NT2/D1 (cell line): Measurements from ENCODE around the gene NTRK2.

Experiments
- DNase-seq: peaks from one replicate; pipeline ENCODE4 v3.0.0-alpha.2; 2011; ENCODE audit warnings: low read depth, low spot score
- H3K27me3 ChIP-seq: 2 replicates; pipeline ENCODE4 v1.6.0; 2011; ENCODE audit warnings: mild to moderate bottlenecking; ENCODE audit not compliant: insufficient read length, insufficient read depth
- H3K36me3 ChIP-seq: 2 replicates; pipeline ENCODE4 v1.6.1; 2011; ENCODE audit warnings: mild to moderate bottlenecking, low read length, mixed read lengths; ENCODE audit not compliant: insufficient read depth, insufficient read length
- H3K4me1 ChIP-seq: 2 replicates; pipeline ENCODE4 v1.5.1; 2011; ENCODE audit not compliant: insufficient read depth, insufficient read length
- H3K4me3 ChIP-seq: 2 replicates; pipeline ENCODE4 v1.5.1; 2011; ENCODE audit warnings: low read depth; ENCODE audit not compliant: insufficient read length
- H3K9ac ChIP-seq: 2 replicates; pipeline ENCODE4 v1.6.0; 2011; ENCODE audit warnings: low read depth; ENCODE audit not compliant: insufficient read length
- H3K9me3 ChIP-seq: 2 replicates; pipeline ENCODE4 v1.5.1; 2011; ENCODE audit warnings: mild to moderate bottlenecking, low read length; ENCODE audit not compliant: insufficient read depth
- SUZ12 ChIP-seq: IDR thresholded peaks from 2 replicates; pipeline ENCODE4 v1.6.1; 2011; ENCODE audit not compliant: insufficient read length, insufficient read depth; ENCODE audit errors: extremely low read depth
- YY1 ChIP-seq: IDR thresholded peaks from 2 replicates; pipeline ENCODE4 v1.6.1; 2011; ENCODE audit not compliant: insufficient read length, insufficient read depth
- ZNF274 ChIP-seq: IDR thresholded peaks from 2 replicates; pipeline ENCODE4 v1.6.1; 2011; ENCODE audit warnings: mild to moderate bottlenecking, low read depth, low read length

Gene NTRK2

GRCh38 chr9:84669288-84670137, at the start of gene NTRK2:
Gene NTRK2, plus strand, starts transcription at chr9:84669729. Its CDS starts 1,020 bp downstream, at chr9:84670749.
- Histone ChIP-seq H3K4me3 (peak within 1 kb of the TSS; percentile 48), H3K9ac (peak within 1 kb of the TSS; percentile 76), H3K9me3 (peaks cover 10% of the 10 kb centered on the region), H3K27me3 (peaks cover 65% of the 10 kb centered on the region), H3K36me3 (no peaks in the 10 kb centered on the region), H3K4me1 (peaks cover 3% of the 10 kb centered on the region)
- no peak for TF ChIP-seq ZNF274
- peak; percentile 60 for TF ChIP-seq SUZ12
- TF ChIP-seq YY1 = no peak
- DNase-seq = no peak

GRCh38 chr9:84620338-84620737, 49.2 kb upstream of the NTRK2 start:
- no peaks in the 10 kb centered on the region for H3K36me3 ChIP-seq
- no peaks in the 10 kb centered on the region for H3K27me3 ChIP-seq
- no peak overlapping the region for H3K4me3 ChIP-seq
- no peaks in the 10 kb centered on the region for H3K9me3 ChIP-seq
- no peaks in the 10 kb centered on the region for H3K4me1 ChIP-seq
- DNase-seq = no peak
- TF ChIP-seq SUZ12 (no peak), YY1 (no peak), ZNF274 (no peak)
- H3K9ac ChIP-seq = no peak overlapping the region

DNA sequence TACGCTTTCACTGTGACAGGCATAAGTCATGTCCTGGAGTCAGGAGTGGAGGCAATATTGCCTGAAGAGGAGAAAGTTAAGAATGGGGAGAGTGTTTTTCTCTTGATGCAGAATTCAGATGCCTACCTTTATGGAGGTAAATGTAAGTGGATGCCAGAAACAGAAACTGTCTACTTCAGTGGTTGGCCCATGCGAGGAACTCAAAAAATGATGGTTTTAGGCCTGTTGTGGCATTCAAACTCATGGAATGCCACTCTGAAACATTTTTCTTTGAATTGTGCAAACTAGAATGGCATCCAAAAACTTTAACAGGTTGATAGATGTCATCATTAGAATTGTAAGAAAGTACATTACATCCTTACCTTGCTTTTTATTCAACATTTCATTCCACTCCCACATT, 47.7 kb upstream of the NTRK2 start:
- Histone ChIP-seq H3K9me3 (no peaks in the 10 kb centered on the region), H3K4me1 (no peaks in the 10 kb centered on the region), H3K9ac (no peak overlapping the region), H3K36me3 (no peaks in the 10 kb centered on the region), H3K4me3 (no peak overlapping the region), H3K27me3 (no peaks in the 10 kb centered on the region)
- DNase-seq = no peak
- TF ChIP-seq YY1 (no peak), ZNF274 (no peak), SUZ12 (no peak)

DNA sequence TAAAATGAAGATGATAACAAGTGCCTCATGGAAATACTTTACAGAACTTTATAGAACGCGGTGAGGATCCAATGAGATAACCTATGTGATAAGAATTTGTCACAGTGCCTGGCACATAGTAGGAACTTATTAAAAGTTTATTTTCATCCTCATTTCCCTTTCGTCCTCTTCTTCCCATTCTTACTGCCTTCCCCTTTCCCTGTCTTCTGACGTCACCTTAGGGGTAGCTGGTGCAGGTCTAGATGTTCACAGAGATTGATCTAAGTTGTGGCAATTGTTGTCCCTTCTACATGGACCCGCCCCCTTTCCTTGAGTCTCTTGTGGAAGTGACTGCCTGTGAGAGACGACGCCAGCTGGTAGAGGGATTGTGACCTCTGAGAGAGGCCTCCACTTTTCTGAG, 46.5 kb upstream of the NTRK2 start:
- DNase-seq = no peak
- Histone ChIP-seq H3K4me3 (no peak overlapping the region), H3K4me1 (no peaks in the 10 kb centered on the region), H3K9ac (no peak overlapping the region), H3K9me3 (no peaks in the 10 kb centered on the region), H3K36me3 (no peaks in the 10 kb centered on the region), H3K27me3 (no peaks in the 10 kb centered on the region)
- TF ChIP-seq YY1 (no peak), SUZ12 (no peak)

- H3K9me3 ChIP-seq = peaks cover 22% of the 10 kb centered on the region
- no peaks in the 10 kb centered on the region for H3K4me1 ChIP-seq
- H3K9ac ChIP-seq = no peak overlapping the region
- H3K36me3 ChIP-seq = no peaks in the 10 kb centered on the region
- no peaks in the 10 kb centered on the region for H3K27me3 ChIP-seq
- H3K4me3 ChIP-seq = no peak overlapping the region
- DNase-seq = no peak
- TF ChIP-seq YY1 (no peak), SUZ12 (no peak), ZNF274 (no peak)
Measured at GRCh38 chr9:84636436-84636835, 33.1 kb upstream of the NTRK2 start.

DNA sequence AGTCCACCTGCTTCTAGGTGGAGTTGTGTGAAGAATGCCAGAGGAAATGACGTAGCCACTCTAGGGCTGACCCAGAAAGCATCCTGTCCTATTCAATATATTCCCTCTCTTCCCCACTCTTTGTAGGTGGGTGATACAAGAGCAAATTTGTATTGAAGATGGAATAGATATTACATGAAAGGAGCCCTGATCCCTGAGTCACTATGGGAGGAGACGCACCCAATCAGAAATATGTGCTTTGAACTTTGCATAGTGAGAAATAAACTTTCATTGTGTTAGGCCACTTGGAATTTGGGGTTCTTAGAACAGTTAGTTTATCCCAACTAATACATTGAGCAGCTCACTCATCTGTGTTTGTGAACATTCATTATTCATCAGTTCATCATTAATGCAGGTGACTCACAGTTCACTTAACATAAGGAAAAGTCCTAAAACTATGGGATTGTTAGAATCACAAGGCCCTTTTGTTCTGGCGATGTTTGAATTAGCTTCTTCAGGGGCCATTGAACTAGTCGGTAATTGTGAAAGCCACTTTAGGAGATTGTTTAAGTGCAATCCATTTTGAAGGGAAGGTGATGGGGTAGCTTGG, 26.9 kb upstream of the NTRK2 start:
- no peaks in the 10 kb centered on the region for H3K27me3 ChIP-seq
- H3K4me3 ChIP-seq = no peak overlapping the region
- no peaks in the 10 kb centered on the region for H3K36me3 ChIP-seq
- DNase-seq = no peak
- peaks cover 22% of the 10 kb centered on the region for H3K9me3 ChIP-seq
- TF ChIP-seq YY1 = no peak
- no peaks in the 10 kb centered on the region for H3K4me1 ChIP-seq
- no peak overlapping the region for H3K9ac ChIP-seq

GRCh38 chr9:84647699-84648098, 21.8 kb upstream of the NTRK2 start:
- Histone ChIP-seq H3K27me3 (no peaks in the 10 kb centered on the region), H3K36me3 (no peaks in the 10 kb centered on the region), H3K4me3 (no peak overlapping the region), H3K4me1 (no peaks in the 10 kb centered on the region), H3K9ac (no peak overlapping the region), H3K9me3 (no peaks in the 10 kb centered on the region)
- no peak for TF ChIP-seq YY1
- TF ChIP-seq SUZ12 = no peak
- TF ChIP-seq ZNF274 = no peak
- no peak for DNase-seq
